GM18867 (cell line): ENCODE data around the gene IGIP.

Experiments used
- ATAC-seq: cut with Tn5 transposase; IDR thresholded peaks from one replicate; pipeline ENCODE4 v1.9.1; 2021; ENCODE audit warnings: mild to moderate bottlenecking, moderate library complexity; ENCODE audit not compliant: unreplicated experiment

The IGIP gene

GRCh38 chr5:140125637-140126036, at the start of gene IGIP:
IGIP (plus strand) TSS chr5:140125937; CDS start chr5:140128477, 2,540 bp downstream.
- no peak for ATAC-seq

DNA sequence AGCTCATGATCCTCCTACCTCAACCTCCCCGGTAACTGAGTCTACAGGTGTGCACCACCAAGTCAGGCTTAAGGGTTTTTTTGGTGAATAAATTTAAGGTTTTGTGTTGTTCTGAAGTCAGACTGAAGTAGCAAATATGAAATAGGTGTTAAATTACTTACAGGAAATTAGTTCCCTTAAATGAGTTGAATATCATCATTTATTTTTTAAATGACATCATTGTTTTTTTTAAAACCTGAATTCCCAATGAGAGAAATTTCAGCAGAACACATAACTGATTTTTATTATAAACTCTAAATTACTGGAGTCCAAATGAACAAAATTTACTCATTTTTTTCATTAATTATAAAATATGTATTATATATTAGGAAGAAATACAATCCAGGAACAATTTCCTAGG, 49.6 kb upstream of the IGIP start:
- ATAC-seq: no peak

DNA sequence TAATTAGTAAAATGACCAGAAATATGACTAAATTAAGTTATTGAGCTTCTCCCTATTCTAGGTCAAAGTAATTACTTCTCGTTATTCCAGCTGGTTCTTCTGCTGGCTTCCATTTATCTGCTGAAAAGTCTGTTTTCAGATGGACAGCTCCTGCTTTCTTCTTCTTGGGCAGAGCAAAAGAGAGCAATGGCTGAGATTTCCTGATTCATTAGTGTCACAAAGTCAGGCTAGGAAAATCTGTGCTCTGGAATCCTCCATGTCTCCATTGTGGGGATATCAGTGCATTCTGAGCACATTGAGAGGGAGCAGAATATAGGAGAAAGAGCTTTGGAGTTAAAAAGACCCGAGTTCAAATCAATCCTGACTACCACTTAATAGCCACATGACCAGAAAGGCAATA, 48.9 kb upstream of the IGIP start:
- ATAC-seq: no peak

DNA sequence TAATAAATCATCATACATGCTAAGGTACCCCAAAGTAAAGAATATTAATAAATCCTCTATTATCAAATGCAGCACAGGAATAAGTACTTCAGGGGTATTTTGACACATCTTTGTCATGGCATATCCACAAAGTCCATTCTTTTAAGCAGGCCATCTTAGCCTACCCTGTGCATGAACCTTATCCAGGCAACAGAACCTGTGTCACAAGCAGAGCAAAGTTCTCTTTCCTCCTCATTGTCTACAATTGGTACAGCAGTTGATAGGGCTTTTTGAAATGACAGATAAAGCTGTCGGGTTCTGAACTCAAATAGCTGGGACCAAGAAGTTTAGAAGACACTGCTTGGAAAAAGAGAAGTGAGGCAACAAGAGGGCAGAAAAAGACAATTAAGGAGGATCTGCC, 42.6 kb upstream of the IGIP start:
- ATAC-seq: no peak

GRCh38 chr5:140083650-140084049, 42.1 kb upstream of the IGIP start:
- no peak for ATAC-seq

- ATAC-seq: no peak
Measured at GRCh38 chr5:140084541-140084940, 41.2 kb upstream of the IGIP start.

- ATAC-seq: no peak
Measured at GRCh38 chr5:140090251-140090650, 35.5 kb upstream of the IGIP start.

DNA sequence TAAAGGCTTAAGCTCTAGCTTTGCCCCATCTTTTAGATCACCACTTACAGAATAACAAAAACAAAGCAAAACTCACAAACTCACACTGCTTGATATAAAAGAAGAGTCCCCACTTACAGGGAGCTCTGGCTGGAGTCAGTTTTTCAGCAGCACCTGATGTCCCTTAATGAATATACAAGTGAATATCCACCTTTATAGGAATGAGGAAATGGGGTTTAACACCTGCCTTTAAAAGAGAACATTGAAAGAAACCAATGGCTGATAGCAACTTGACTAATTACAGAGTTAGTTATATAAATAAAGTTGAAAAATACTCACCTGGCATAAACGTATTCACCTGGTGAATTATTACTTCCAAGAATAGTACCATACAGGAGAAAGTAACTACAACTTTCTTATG, 32.6 kb upstream of the IGIP start:
- ATAC-seq: no peak

GRCh38 chr5:140093866-140094265, 31.9 kb upstream of the IGIP start:
- no peak for ATAC-seq

GRCh38 chr5:140094889-140095288, 30.8 kb upstream of the IGIP start:
- no peak for ATAC-seq

- ATAC-seq: no peak
Measured at GRCh38 chr5:140101179-140101578, 24.6 kb upstream of the IGIP start.

DNA sequence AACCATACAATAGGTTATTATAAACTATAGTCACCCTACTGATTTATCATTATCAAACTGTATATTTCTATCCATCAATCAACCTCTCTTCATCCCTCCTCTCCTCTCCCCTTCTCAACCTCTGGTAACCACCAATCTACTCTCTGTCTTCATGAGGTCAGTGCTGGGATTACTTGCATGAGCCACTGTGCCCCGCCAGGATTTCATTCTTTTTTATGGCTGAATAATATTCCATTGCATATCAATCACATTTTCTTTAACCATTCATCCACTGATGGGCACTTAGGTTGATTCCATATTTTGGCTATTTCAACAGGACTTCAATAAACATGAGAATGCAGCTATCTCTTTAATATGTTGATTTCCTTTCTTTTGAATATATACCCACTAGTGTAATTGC, 22.6 kb upstream of the IGIP start:
- no peak for ATAC-seq

- ATAC-seq: no peak
Measured at GRCh38 chr5:140104100-140104499, 21.6 kb upstream of the IGIP start.

DNA sequence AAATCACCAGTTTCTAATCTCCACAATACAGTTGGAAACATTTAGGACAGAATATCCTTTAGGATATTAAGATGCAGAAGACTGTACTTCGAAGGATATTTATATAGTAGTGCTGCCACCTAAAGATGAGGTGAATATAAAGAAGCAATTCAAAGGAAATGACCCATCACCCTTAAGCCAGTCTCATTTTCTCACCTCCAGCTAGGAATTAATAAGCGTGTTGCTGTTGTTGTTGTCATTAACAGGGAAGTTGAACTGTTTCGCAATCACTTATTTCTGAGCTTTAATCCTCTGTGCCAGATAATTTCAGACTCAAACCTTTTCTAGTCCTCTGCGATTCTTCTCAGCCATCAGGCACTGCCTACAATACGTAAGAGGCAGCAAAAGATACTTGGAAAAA, 19.6 kb upstream of the IGIP start:
- ATAC-seq: no peak

DNA sequence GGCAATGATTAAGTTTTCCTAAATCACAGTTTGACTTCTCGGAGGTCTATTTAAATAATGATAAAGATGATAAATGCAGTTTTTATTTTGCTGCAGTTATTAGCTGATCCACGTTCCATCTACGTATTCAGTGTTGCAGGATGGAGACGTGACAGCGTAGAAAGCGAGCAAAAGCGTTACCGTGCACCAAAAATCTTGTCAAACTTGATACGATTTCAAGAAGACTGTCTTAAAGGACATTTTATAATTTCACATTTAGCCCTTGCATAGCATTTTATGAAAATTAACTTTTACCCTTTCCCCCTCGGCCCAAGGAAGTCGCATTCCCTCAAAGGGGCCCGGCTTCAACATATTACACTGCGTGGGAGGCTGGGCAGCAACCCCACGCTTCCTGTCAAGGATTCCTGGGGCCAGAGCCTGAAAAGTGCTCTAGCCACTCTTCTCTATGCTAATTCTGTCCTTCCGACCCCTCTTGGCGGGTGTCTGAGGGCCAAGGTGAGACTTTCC, 18.9 kb upstream of the IGIP start:
- ATAC-seq: no peak

- peak; percentile 92 for ATAC-seq
Measured at GRCh38 chr5:140107312-140108092, 18.2 kb upstream of the IGIP start.

GRCh38 chr5:140108093-140109017, 17.4 kb upstream of the IGIP start:
- no peak for ATAC-seq

DNA sequence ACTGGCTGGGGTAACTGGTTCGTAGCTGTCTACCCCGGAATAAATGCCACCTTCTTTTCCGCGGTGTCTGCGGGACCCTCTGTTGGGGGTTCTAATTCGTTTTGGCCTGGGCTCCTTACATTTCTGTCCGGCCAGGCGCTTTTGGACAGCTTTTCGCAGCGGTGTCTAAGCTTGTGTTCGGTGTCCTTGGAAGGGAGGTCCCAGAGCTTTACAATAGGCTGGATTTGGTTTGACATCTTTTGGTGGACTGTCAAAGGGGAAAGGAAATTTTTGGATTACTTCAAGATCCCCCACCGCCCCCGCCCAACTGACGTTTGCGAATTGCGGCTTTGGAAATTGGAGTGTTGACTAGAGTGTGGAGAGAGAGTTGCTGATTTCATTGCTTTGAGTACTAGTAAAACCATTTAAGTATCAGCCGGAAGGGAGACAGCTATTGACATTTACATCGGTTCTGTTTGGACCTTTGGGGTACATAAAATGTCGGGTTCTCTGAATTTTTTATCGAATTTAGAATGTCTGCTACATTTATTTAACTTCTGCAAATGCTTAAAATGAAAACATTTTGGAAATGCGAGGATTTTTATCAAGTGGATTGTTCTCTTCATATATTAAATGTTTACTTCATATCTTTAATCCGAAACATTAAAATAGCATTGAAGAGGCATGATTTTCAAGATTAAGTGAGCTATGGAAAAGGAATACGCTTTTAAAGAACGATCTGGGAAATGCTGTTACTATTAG, 16.5 kb upstream of the IGIP start:
- no peak for ATAC-seq

DNA sequence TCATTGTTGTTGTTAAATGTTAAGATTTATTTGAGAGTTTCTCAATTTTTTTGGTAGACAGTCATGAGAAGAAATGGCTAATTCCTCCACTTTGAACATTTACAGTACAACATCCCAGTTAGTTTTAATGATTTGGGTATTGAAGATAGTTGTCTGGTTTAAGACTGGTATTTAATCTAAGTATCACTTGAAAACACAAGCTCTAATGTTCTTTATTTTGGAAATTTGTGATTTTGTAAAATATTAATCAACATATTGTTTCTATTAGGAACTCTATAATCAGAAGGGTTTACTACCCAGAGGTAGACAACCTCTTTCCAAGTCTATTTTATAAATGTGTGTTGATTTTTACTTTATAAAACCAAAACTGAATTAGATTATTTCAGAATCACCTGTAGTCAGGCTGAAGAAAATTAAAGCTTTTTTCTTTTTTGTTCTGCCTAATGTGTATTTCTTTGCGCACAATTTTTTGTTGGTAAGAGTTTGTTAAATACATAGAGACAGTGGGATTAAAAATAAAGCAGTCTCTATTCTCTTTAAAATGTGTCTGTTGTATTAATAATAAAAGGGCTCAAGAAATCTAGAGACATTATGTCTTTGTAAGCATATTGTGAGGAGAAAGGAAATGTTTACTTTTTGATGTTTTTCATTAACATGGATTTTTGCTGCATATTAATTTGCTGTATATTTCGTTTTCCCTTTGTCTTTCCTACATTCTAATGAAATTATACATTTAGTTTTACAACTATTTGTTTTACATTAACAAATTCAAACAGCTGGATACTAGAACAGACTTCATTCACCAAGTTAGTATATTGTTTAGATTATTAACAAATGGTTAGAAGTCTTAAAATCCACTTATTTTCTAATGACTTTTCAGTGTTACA, 15.7 kb upstream of the IGIP start:
- no peak for ATAC-seq

DNA sequence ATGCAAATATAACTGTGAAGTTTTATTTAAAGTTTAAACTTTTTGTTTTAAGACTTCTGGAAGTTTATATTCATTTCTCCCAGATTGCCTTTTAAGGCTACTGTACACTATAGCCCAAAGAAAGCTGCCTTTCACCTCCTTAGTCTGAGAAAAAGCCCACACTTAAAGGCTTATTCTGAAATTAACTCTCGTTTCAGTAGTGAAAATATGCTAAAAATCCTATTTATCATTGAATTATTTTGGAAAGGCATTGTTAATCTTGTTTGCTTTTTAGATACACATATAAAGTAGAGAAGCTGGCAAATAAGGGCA, 15.1 kb upstream of the IGIP start:
- ATAC-seq: no peak
